Heart left ventricle (tissue), 13 donors: ENCODE measurements around the gene ZFAND3.

Experiments used
- POLR2A ChIP-seq, 2 donors: fragments of 450-650 bp; IDR thresholded peaks; one replicate each; pipeline ENCODE4 v1.6.1; 2017; ENCODE audit warnings: antibody characterized with exemption in 2 of 2, mild to moderate bottlenecking in 2 of 2, moderate library complexity in 2 of 2
- TF ChIP-seq, protein P1 (sequence below), 12 donors: fragments of 200-600 bp; sonication (generic) in 4 of 12; IDR thresholded peaks; one replicate each; pipeline versions ENCODE4 v1.5.0 to v1.8.0; 2018 to 2022; ENCODE audit warnings: antibody characterized with exemption in 12 of 12, mild to moderate bottlenecking in 5 of 12
- donor health status: ischemic (EF 13 %, LVEDD 7.1; RV severe dilation, severe dysfunction).
- donor health status: DM: no; HTN: yes; CAD: no.
- donor health status: DM: no; HTN: no; CAD: no.
- donor health status: ischemic (EF 25% LVEDD 6.9; RV normal size, moderate dysfunction).
- donor health status: ischemic (EF 25% LVEDD 5.7; RV mildly dilated, moderate dysfunction).
- donor health status: ischemic (EF 35%, LVEDD 5.7; RV mildly dilated, moderate dysfunction).
- donor health status: nonischemic (EF 11% LVEDD 7.7; RV severe dilation, severe dysfunction).
- donor health status: DM: yes; HTN: yes; CAD: no.
- donor health status: PGD.
- donor health status: ischemic (EF 29% LVEDD 5.4; RV normal size, mild dysfunction).
- donor health status: nonischemic (EF 23%, LVEDD 6.1; RV moderate dilation, normal function).

- TF ChIP-seq, protein P1, sequence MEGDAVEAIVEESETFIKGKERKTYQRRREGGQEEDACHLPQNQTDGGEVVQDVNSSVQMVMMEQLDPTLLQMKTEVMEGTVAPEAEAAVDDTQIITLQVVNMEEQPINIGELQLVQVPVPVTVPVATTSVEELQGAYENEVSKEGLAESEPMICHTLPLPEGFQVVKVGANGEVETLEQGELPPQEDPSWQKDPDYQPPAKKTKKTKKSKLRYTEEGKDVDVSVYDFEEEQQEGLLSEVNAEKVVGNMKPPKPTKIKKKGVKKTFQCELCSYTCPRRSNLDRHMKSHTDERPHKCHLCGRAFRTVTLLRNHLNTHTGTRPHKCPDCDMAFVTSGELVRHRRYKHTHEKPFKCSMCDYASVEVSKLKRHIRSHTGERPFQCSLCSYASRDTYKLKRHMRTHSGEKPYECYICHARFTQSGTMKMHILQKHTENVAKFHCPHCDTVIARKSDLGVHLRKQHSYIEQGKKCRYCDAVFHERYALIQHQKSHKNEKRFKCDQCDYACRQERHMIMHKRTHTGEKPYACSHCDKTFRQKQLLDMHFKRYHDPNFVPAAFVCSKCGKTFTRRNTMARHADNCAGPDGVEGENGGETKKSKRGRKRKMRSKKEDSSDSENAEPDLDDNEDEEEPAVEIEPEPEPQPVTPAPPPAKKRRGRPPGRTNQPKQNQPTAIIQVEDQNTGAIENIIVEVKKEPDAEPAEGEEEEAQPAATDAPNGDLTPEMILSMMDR (IDR thresholded peaks at IDR 0.05), result no peak
- TF ChIP-seq POLR2A (IDR thresholded peaks at IDR 0.05), result no peak
Observed at GRCh38 chr6:38030380-38030779, 210.9 kb downstream of the ZFAND3 start.
